ENCODE measurements around the gene FNBP1L. TPM values are rescaled to one million over a fixed set of nuclear protein-coding genes. Genes with fewer than 3 reads are reported as not detected.

Gene FNBP1L
- total and polyA plus RNA-seq, 2 of the 8 experiments (the other 6 are each of a cell fraction or from before 2014, with no cell fraction given), result 48.9 to 95.9 TPM

GRCh38 chr1:93483200-93483599 lies 35.3 kb downstream of the FNBP1L start (continued):
- TF ChIP-seq CHD7 (IDR thresholded peaks at IDR 0.05; ENCODE audit: insufficient replicate concordance, low read length) (no peak), SP2 (IDR thresholded peaks at IDR 0.05; ENCODE audit: low read length) (no peak), POLR2AphosphoS5 (IDR thresholded peaks at IDR 0.05; ENCODE audit: low read depth, low read length) (no peak), CBX8 (IDR thresholded peaks at IDR 0.05; ENCODE audit: borderline replicate concordance, low read depth, low read length) (no peak), TEAD4 (IDR thresholded peaks at IDR 0.05; ENCODE audit: low read depth, low read length) (no peak), CEBPB (IDR thresholded peaks at IDR 0.05; ENCODE audit: low read depth, low read length) (no peak), KDM1A (IDR thresholded peaks at IDR 0.05; ENCODE audit: borderline replicate concordance, low read length) (no peak)

All from H1 (cell line).